Heart right ventricle (tissue), 16 donors: ENCODE results near the gene CYP24A1. TPM values are rescaled to one million over a fixed set of nuclear protein-coding genes. Genes with fewer than 3 reads are reported as not detected.
A peak's percentile ranks its signal among the peaks of the same experiment; 100 is the strongest.

Experiments used
- ATAC-seq, 8 donors: fragments of 200-7000 bp; cut with Tn5 transposase; one replicate each; pipeline ENCODE4 v1.9.1; 2020; ENCODE audit warnings: mild to moderate bottlenecking in 8 of 8, moderate library complexity in 8 of 8, moderate number of reproducible peaks in 1 of 8
- DNase-seq, 2 donors: peaks; one replicate each; pipeline ENCODE4 v3.0.0-alpha.2; 2020
- H3K27ac ChIP-seq, 10 donors: fragments of 200-600 bp; sonication (generic) in 2 of 10; one replicate each; pipeline versions ENCODE4 v1.5.0 to v1.8.0; 2020 to 2022; ENCODE audit warnings: mild to moderate bottlenecking in 3 of 10
- H3K27me3 ChIP-seq, 7 donors: fragments of 200-600 bp; one replicate each; pipeline ENCODE4 v1.8.0; 2021 to 2022; ENCODE audit warnings: mild to moderate bottlenecking in 2 of 7
- H3K36me3 ChIP-seq, 9 donors: fragments of 200-600 bp; sonication (generic) in 1 of 9; one replicate each; pipeline versions ENCODE4 v1.5.0 to v1.8.0; 2020 to 2022; ENCODE audit warnings: mild to moderate bottlenecking in 2 of 9
- H3K4me1 ChIP-seq, 9 donors: fragments of 200-600 bp; sonication (generic) in 1 of 9; one replicate each; pipeline versions ENCODE4 v1.5.0 to v1.8.0; 2020 to 2022; ENCODE audit warnings: mild to moderate bottlenecking in 4 of 9
- H3K4me3 ChIP-seq, 10 donors: fragments of 200-600 bp; sonication (generic) in 2 of 10; one replicate each; pipeline versions ENCODE4 v1.5.0 to v1.8.0; 2020 to 2022; ENCODE audit warnings: mild to moderate bottlenecking in 7 of 10, moderate library complexity in 2 of 10
- H3K9me3 ChIP-seq, 11 donors: fragments of 200-600 bp in 10 of 11; sonication (generic) in 2 of 11; one replicate each; pipeline versions ENCODE4 v1.5.0 to v1.8.0; 2013 to 2022; ENCODE audit warnings: mild to moderate bottlenecking in 2 of 11, control low read depth in 1 of 11, moderate library complexity in 1 of 11
- WGBS, 2 donors: extraction: QIAGEN DNeasy Blood & Tissue Kit; methylation state at CpG; one replicate each; pipeline ENCODE4 v1.1.7; 2013; ENCODE audit warnings: inconsistent platforms in 1 of 2; 5-methylcytosine and 5-hydroxymethylcytosine counted together
- intact Hi-C, 10 donors: fragments of 100-400 bp; cut with DNase I; formaldehyde crosslinking; loops; one replicate each; pipeline versions ENCODE4 v1.11.1 to v1.14.2; 2022
- polyA plus RNA-seq, 2 donors: library from polyadenylated mRNA; stranded (reverse); fragments of 200-250 nt; gene quantifications; one replicate each; pipeline ENCODE4 v1.2.3, GENCODE V29; 2013
- total RNA-seq, 10 donors: library from RNA; stranded (reverse); fragmentation: NEBNext Ultra II Directional in 3 of 10; extraction: Animal tissue kit (Norgen Biotek cat#: 25700) in 3 of 10; gene quantifications; one replicate each; pipeline versions ENCODE4 v1.2.1 to v1.2.4, GENCODE V29; 2021 to 2023
- TF ChIP-seq, protein P1 (sequence below), 9 donors: fragments of 200-600 bp; sonication (generic) in 2 of 9; IDR thresholded peaks; one replicate each; pipeline versions ENCODE4 v1.5.0 to v1.8.0; 2021 to 2022; ENCODE audit warnings: antibody characterized with exemption in 9 of 9, mild to moderate bottlenecking in 5 of 9, moderate library complexity in 1 of 9
- donor health status: Arrhythmogenic right ventricular cardiomyopathy.
- donor health status: ischemic (EF 13 %, LVEDD 7.1; RV severe dilation, severe dysfunction).
- donor health status: healthy with polysubstance abuse.
- donor health status: DM: no; HTN: yes; CAD: no.
- donor health status: DM: no; HTN: no; CAD: no.
- donor health status: ischemic (EF 25% LVEDD 6.9; RV normal size, moderate dysfunction).
- donor health status: ischemic (EF 25% LVEDD 5.7; RV mildly dilated, moderate dysfunction).
- donor health status: healthy.
- donor health status: DM: yes; HTN: yes; CAD: no.
- donor health status: Ischemic cardiomyopathy.
- donor health status: ischemic (EF 35%, LVEDD 5.7; RV mildly dilated, moderate dysfunction).
- donor health status: nonischemic (EF 11% LVEDD 7.7; RV severe dilation, severe dysfunction).
- donor health status: DM: yes; HTN: yes; CAD: no.
- donor health status: PGD.
- donor health status: ischemic (EF 29% LVEDD 5.4; RV normal size, mild dysfunction).
- donor health status: nonischemic (EF 23%, LVEDD 6.1; RV moderate dilation, normal function).

Gene CYP24A1
- total and polyA plus RNA-seq, 12 donors: not detected

DNA sequence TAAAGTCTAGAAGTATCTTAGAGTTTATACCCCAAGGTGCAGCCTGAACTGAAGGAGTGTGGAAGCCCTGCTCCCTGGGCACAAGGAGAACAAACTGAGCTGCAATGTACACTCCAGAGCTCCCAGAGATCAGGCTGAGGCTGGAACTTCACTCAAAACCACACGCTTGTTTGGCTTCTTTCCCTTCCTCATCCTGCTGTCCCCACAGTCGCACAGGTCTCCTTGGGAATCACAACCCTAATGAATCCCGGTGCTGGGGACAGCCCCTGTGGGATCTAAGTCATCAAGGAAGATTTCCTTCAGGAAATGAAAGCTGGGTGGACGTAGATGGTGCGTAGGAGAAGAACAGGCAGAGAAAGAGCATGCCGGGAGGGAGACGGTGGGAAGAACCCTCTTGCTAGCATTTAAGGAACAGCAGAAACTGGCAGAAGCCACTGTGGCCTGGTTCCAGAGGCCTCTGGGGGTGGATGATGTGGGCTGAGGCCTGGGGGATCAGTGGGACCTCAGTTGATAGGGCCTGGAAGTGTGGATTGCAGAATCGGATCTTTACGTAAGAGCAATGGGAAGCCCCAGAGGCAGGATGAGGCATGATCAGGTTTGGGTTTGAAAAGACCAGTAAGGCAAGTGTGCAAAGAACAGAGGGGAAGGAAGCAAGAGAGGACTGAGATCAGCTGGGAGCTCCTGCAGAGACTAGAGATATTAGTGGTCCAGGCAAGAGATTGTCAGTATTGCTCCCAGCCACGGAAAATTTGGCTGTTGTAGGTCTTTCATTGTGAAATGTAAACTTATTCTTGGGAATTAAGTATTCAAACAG lies 21.4 kb downstream of the CYP24A1 start:
- no peaks in the 10 kb centered on the region for H3K9me3 ChIP-seq
- H3K4me3 ChIP-seq: no peak overlapping the region
- 51 to 60% methylated on average over 10 of the region's 10 CpGs for WGBS, 2 donors
- intact Hi-C loops: no loop called here
- TF ChIP-seq, protein P1, sequence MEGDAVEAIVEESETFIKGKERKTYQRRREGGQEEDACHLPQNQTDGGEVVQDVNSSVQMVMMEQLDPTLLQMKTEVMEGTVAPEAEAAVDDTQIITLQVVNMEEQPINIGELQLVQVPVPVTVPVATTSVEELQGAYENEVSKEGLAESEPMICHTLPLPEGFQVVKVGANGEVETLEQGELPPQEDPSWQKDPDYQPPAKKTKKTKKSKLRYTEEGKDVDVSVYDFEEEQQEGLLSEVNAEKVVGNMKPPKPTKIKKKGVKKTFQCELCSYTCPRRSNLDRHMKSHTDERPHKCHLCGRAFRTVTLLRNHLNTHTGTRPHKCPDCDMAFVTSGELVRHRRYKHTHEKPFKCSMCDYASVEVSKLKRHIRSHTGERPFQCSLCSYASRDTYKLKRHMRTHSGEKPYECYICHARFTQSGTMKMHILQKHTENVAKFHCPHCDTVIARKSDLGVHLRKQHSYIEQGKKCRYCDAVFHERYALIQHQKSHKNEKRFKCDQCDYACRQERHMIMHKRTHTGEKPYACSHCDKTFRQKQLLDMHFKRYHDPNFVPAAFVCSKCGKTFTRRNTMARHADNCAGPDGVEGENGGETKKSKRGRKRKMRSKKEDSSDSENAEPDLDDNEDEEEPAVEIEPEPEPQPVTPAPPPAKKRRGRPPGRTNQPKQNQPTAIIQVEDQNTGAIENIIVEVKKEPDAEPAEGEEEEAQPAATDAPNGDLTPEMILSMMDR (IDR thresholded peaks at IDR 0.05): no peak
- H3K27me3 ChIP-seq: peaks cover 0 to 25% (median 14%) of the 10 kb centered on the region in 7 donors
- no peak for DNase-seq
- no peaks in the 10 kb centered on the region for H3K36me3 ChIP-seq
- no peaks in the 10 kb centered on the region for H3K4me1 ChIP-seq
- no peak overlapping the region for H3K27ac ChIP-seq
- ATAC-seq: peak in 1 of 8 donors; percentile 62

DNA sequence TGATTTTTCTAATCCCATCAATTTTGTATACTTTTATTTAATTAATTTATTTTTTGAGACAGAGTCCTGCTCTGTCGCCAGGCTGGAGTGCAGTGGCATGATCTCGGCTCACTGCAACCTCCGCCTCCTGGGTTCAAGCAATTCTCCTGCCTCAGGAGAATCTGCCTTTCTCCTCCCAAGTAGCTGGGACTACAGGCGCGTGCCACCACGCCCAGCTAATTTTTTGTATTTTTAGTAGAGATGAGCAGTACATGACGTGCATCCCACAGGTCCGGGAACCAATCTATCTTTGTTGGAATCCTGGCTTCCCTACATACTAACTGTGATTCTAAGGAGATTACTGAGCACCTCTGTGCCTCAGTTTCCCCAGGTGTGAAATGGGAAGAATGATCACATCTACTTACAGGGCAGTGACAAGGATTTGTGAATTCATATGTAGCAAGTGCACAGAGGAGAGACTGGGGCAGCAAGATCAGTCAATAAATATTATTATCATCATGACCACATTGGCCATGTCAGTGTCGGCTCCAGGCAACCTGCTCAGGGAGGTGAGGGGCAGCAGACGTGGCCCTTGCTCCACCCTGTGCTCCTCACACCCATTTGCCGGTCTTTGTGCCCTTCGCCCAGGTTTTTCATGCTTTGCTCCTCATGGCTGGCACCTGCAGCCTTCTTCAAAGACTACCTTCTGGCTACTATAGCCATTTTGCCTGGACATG lies 22.1 kb downstream of the CYP24A1 start:
- no peaks in the 10 kb centered on the region for H3K36me3 ChIP-seq
- H3K27me3 ChIP-seq: peaks cover 0 to 23% (median 14%) of the 10 kb centered on the region in 7 donors
- TF ChIP-seq, protein P1 (IDR thresholded peaks at IDR 0.05): no peak
- no peaks in the 10 kb centered on the region for H3K9me3 ChIP-seq
- intact Hi-C loops: no loop called here
- H3K4me3 ChIP-seq: no peak overlapping the region
- no peaks in the 10 kb centered on the region for H3K4me1 ChIP-seq
- no peak for DNase-seq
- ATAC-seq: no peak
- WGBS, 2 donors: 93 to 96% methylated on average over 12 of the region's 12 CpGs
- H3K27ac ChIP-seq: no peak overlapping the region

DNA sequence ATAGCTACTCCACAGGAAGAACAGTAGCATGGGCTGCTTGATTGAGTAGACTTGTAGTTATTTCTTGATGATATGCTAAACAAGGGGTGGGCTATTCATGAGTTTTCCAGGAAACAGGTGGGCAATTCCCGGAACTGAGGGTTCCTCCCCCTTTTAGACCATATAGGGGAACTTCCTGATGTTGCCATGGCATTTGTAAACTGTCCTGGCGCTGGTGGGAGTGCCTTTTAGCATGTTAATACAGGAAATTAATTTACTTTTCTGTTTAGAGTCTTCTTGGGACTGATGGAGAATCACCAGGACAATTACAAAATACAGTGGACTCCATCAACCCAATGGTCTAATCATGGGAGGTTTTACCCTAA lies 22.7 kb downstream of the CYP24A1 start:
- DNase-seq: no peak
- no peak overlapping the region for H3K27ac ChIP-seq
- TF ChIP-seq, protein P1 (IDR thresholded peaks at IDR 0.05): no peak
- 45 to 57% methylated on average over 2 of the region's 2 CpGs for WGBS, 2 donors
- H3K4me1 ChIP-seq: no peaks in the 10 kb centered on the region
- no peaks in the 10 kb centered on the region for H3K36me3 ChIP-seq
- intact Hi-C loops: no loop called here
- no peak overlapping the region for H3K4me3 ChIP-seq
- H3K9me3 ChIP-seq: no peaks in the 10 kb centered on the region
- H3K27me3 ChIP-seq: peaks cover 0 to 23% (median 13%) of the 10 kb centered on the region in 7 donors
- no peak for ATAC-seq

DNA sequence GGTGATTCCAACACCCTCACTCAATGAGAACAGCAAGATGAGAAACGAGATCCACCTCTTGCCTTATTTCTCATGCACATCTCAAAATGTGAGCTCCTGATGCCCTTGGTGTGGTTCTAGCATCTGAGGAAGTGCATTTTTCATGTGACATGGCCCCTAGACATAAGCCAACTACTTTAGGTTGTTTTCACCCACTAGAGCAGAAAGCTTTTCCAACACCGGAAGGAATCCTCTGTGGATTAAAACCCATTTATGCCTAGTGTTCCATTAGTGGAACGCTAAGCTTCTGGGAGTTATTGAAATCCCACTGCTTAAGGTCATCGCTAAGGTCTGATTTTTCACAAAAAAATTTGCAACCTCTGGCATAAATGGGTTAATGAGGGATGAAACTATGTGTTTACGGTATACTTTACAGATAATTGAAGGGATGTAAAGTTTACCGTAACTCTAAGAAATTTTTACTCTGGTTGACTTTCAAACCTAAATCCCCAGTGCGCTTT lies 24.0 kb downstream of the CYP24A1 start:
- Histone ChIP-seq H3K27me3 (peaks cover 0 to 28% (median 13%) of the 10 kb centered on the region in 7 donors), H3K4me3 (no peak overlapping the region), H3K9me3 (no peaks in the 10 kb centered on the region), H3K36me3 (no peaks in the 10 kb centered on the region), H3K4me1 (no peaks in the 10 kb centered on the region), H3K27ac (no peak overlapping the region)
- no peak for ATAC-seq
- intact Hi-C loops: no loop called here
- no peak for DNase-seq
- 89 to 90% methylated on average over 7 of the region's 7 CpGs for WGBS, 2 donors
- TF ChIP-seq, protein P1 (IDR thresholded peaks at IDR 0.05): no peak
